ENCODE results near the gene ADAMTS8. TPM values are rescaled to one million over a fixed set of nuclear protein-coding genes. Genes with fewer than 3 reads are reported as not detected.

Gene ADAMTS8
- polyA plus RNA-seq, 1 experiment, result 17.6 TPM

DNA sequence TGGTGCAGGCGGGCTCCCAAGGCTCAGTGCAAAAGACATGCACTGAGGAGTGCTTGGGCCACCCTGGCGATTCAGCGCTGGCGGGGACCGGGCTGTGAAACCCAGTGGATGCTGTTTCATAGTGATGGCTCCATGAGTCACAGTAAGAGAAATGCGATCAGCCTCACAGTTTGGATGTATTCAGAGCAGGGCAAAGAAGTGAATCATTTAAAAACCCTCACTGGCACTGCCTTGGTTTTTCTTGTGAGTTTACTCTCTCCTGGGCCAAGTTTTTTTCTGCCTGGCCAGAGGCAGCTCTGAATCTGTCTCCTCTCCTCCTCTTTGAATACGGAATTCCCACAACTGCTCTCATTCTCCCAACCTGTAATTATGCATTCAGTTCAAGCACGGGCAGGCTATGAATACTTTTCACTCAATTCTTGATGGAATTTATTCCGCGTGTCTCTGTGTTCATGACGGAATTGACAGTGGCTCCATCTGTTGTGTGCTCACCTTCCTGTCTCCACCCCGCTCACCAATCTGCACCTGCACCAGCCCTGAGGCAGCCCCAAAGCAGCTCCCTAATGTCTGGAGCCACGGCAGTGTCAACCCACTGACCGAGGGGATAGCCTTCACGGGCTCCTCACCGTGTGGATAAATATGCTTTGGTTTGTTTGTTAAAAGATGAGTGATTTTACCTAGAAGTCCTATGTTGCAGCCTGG is 14.9 kb downstream of the ADAMTS8 start:
- peaks cover 2% of the 10 kb centered on the region for H3K27me3 ChIP-seq (ENCODE audit: control insufficient read depth, insufficient read depth, low read length)
- DNase-seq (ENCODE audit: low read depth, low spot score), result peak; percentile 79
- ChIA-PET CTCF (interaction anchor here (1.0 to 1.3 kb wide), 2 partner anchors 18 to 24 kb away, joined by 3 read pairs; no protein-coding TSS in a partner anchor), POLR2A (interaction anchor here (1.6 kb wide), 1 partner anchor 23 kb away, joined by 6 read pairs; no protein-coding TSS in a partner anchor)
- no peak overlapping the region for H3K4me3 ChIP-seq (ENCODE audit: low read depth, low read length)
- peaks cover 6% of the 10 kb centered on the region; the same call in 1 of the 2 replicates for H3K9me3 ChIP-seq (ENCODE audit: control insufficient read depth, insufficient read depth, low read length)
- TF ChIP-seq, protein P1, sequence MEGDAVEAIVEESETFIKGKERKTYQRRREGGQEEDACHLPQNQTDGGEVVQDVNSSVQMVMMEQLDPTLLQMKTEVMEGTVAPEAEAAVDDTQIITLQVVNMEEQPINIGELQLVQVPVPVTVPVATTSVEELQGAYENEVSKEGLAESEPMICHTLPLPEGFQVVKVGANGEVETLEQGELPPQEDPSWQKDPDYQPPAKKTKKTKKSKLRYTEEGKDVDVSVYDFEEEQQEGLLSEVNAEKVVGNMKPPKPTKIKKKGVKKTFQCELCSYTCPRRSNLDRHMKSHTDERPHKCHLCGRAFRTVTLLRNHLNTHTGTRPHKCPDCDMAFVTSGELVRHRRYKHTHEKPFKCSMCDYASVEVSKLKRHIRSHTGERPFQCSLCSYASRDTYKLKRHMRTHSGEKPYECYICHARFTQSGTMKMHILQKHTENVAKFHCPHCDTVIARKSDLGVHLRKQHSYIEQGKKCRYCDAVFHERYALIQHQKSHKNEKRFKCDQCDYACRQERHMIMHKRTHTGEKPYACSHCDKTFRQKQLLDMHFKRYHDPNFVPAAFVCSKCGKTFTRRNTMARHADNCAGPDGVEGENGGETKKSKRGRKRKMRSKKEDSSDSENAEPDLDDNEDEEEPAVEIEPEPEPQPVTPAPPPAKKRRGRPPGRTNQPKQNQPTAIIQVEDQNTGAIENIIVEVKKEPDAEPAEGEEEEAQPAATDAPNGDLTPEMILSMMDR (IDR thresholded peaks at IDR 0.05; ENCODE audit: low read depth, low read length), result no peak
- H3K27ac ChIP-seq (ENCODE audit: low read depth, low read length), result peak overlapping the region; percentile 80

DNA sequence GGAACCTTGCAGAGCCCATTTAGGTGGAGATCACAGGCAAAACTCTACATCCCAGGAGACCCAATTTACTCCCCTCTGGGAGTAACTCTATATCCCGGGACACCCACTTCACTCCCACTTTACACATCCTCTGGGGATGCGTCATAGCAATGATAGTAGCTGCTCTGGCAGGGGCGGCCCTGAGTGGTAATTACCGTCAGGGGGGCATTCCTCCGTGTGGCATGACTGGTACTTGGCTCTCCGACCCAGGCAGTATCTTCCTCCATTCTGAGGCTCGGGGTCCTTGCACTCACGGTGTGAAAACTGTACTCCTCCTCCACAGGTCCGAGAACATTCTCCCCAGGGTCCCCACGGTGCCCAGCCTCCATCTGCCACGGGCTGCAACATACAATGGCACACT is 17.2 kb downstream of the ADAMTS8 start:
- no peak overlapping the region for H3K27ac ChIP-seq (ENCODE audit: low read depth, low read length)
- ChIA-PET POLR2A (no interaction called here), CTCF (no interaction called here)
- peaks cover 5% of the 10 kb centered on the region; the same call in 1 of the 2 replicates for H3K9me3 ChIP-seq (ENCODE audit: control insufficient read depth, insufficient read depth, low read length)
- TF ChIP-seq, protein P1 (IDR thresholded peaks at IDR 0.05; ENCODE audit: low read depth, low read length), result no peak
- H3K4me3 ChIP-seq (ENCODE audit: low read depth, low read length), result no peak overlapping the region
- no peak for DNase-seq (ENCODE audit: low read depth, low spot score)
- H3K27me3 ChIP-seq (ENCODE audit: control insufficient read depth, insufficient read depth, low read length), result no peaks in the 10 kb centered on the region

DNA sequence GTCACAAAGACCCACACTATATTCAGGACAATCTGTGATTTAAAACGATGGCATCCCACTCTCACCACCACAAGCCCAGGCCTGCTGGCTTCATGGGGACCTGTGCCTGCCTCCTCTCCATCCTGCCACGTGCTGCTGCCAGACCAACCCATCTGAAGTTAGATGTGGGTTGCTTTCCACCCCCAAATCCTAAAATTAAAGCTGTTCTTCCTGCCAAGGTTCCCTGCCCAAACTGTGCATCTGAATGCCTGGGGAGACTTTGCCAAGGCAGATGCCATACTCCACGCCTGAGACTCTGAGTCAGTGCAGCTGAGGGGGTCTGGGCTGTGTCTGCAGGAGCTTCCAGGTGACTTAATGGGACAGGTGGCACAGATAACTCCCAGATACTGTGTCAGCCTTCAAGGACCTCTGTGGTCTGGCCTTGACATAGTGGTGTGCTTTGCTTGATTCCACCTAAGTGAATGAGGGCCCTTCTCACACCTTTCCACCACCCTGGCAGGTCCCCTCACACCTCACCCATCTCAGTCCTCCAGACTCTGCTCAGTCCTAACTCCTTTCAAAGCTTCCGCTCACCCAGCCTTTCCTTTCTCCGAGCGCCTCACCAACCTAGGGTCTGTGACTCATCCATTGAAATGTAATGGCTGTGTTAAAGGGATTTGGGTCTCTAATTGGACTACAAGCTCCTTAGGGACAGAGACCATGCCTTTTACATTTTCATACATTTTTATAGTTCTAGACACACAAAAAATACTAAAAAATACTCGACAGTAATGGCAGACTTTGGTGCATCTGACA is 18.6 kb downstream of the ADAMTS8 start:
- no peaks in the 10 kb centered on the region; the same call in 1 of the 2 replicates for H3K9me3 ChIP-seq (ENCODE audit: control insufficient read depth, insufficient read depth, low read length)
- TF ChIP-seq, protein P1 (IDR thresholded peaks at IDR 0.05; ENCODE audit: low read depth, low read length), result no peak
- H3K27me3 ChIP-seq (ENCODE audit: control insufficient read depth, insufficient read depth, low read length), result no peaks in the 10 kb centered on the region
- DNase-seq (ENCODE audit: low read depth, low spot score), result no peak
- ChIA-PET CTCF (interaction anchor here (0.6 kb wide), 1 partner anchor 25 kb away, joined by 3 read pairs; no protein-coding TSS in a partner anchor), POLR2A (no interaction called here)
- no peak overlapping the region for H3K4me3 ChIP-seq (ENCODE audit: low read depth, low read length)
- H3K27ac ChIP-seq (ENCODE audit: low read depth, low read length), result no peak overlapping the region

DNA sequence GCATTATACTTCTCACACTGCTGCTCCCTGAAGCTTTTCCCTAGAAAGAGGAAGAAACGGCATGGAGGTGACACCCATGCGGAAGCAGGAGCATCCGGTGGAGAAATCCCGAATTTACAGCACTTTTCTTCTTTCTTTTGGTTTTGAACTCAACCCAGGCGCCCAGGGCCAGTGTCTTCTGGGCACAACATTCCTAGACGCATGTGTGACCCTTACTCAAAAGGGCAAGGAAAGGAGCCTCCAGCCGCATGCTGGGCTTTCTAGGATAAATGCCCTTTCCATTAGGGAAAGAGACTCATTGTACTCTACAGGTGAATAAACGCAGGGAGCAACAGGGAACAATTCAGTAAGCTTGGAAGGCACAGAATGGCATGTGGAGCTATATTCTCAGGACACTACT is 19.5 kb downstream of the ADAMTS8 start:
- no peaks in the 10 kb centered on the region; the same call in 1 of the 2 replicates for H3K9me3 ChIP-seq (ENCODE audit: control insufficient read depth, insufficient read depth, low read length)
- ChIA-PET CTCF (interaction anchor here (0.7 to 1.3 kb wide), 2 partner anchors 22 to 196 kb away, joined by 3 to 4 read pairs; no protein-coding TSS in a partner anchor), POLR2A (no interaction called here)
- H3K4me3 ChIP-seq (ENCODE audit: low read depth, low read length), result no peak overlapping the region
- TF ChIP-seq, protein P1 (IDR thresholded peaks at IDR 0.05; ENCODE audit: low read depth, low read length), result no peak
- no peak overlapping the region for H3K27ac ChIP-seq (ENCODE audit: low read depth, low read length)
- H3K27me3 ChIP-seq (ENCODE audit: control insufficient read depth, insufficient read depth, low read length), result no peaks in the 10 kb centered on the region
- no peak for DNase-seq (ENCODE audit: low read depth, low spot score)
